Body of pancreas (tissue), 4 donors: ENCODE results near the gene CISD2.
A peak's percentile ranks its signal among the peaks of the same experiment; 100 is the strongest.
"Not testable (repeated sequence)": the region's sequence is repeated elsewhere in the genome, so short reads cannot be mapped to it uniquely, and the experiment has no call there.

Experiments
- POLR2A ChIP-seq, 3 donors: fragments of 450-650 bp; IDR thresholded peaks; one replicate each; pipeline ENCODE4 v1.6.1; 2016; ENCODE audit warnings: antibody characterized with exemption in 3 of 3, mild to moderate bottlenecking in 2 of 3
- TF ChIP-seq, protein P1 (sequence below), 7 experiments: fragments of 450-650 bp in 4 of 7; fragments of 200-600 bp in 3 of 7; sonication (generic) in 3 of 7; IDR thresholded peaks; one replicate each; pipeline ENCODE4 v1.5.1; 2016 to 2019; ENCODE audit warnings: antibody characterized with exemption in 7 of 7

DNA sequence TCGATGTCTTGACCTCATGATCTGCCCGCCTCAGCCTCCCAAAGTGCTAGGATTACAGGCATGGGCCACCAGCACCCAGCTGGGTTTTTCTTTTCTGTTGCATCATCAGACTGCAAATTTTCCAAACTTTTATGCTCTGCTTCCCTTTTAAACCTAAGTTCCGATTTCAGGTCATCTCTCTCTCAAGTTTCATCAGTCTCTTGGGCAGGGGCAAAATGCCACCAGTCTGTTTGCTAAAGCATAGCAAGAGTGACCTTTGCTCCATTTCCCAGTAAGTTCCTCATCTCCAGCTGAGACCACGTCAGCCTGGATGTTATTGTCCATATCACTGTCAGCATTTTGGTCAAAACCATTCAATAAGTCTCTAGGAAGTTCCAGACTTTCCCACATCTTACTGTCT lies 9.6 kb downstream of the CISD2 start:
- TF ChIP-seq, protein P1, sequence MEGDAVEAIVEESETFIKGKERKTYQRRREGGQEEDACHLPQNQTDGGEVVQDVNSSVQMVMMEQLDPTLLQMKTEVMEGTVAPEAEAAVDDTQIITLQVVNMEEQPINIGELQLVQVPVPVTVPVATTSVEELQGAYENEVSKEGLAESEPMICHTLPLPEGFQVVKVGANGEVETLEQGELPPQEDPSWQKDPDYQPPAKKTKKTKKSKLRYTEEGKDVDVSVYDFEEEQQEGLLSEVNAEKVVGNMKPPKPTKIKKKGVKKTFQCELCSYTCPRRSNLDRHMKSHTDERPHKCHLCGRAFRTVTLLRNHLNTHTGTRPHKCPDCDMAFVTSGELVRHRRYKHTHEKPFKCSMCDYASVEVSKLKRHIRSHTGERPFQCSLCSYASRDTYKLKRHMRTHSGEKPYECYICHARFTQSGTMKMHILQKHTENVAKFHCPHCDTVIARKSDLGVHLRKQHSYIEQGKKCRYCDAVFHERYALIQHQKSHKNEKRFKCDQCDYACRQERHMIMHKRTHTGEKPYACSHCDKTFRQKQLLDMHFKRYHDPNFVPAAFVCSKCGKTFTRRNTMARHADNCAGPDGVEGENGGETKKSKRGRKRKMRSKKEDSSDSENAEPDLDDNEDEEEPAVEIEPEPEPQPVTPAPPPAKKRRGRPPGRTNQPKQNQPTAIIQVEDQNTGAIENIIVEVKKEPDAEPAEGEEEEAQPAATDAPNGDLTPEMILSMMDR (IDR thresholded peaks at IDR 0.05), result peak in 1 of 7 experiments; percentile 8
- not testable (repeated sequence) for TF ChIP-seq POLR2A (IDR thresholded peaks at IDR 0.05)
